A673 (cell line): ENCODE data around the gene METTL24.

Experiments used
- CTCF ChIP-seq: fragments of 300-800, 200-600 bp; sonication (generic); conservative IDR thresholded peaks from 2 replicates; pipeline ENCODE4 v1.5.1; 2017; ENCODE audit warnings: low read depth, mild to moderate bottlenecking, antibody characterized with exemption, low read length, moderate library complexity, mixed read lengths
- EZH2 ChIP-seq: fragments of 200-600 bp; sonication (generic); IDR thresholded peaks from 2 replicates; pipeline ENCODE4 v1.6.1; 2017; ENCODE audit warnings: borderline replicate concordance, low read depth, mild to moderate bottlenecking, mixed read lengths, antibody characterized with exemption, low read length; ENCODE audit not compliant: poor library complexity, severe bottlenecking

GRCh38 chr6:110239526-110240274, 118.4 kb downstream of the METTL24 start:
- no peak for TF ChIP-seq CTCF
- no peak for TF ChIP-seq EZH2
